ENCODE data around the gene ZFAND3.

GRCh38 chr6:37779111-37779800, 40.3 kb upstream of the ZFAND3 start:
- TF ChIP-seq CTCF (conservative IDR thresholded peaks at IDR 0.05; ENCODE audit: low read depth, low read length) (no peak), EZH2 (IDR thresholded peaks at IDR 0.05; ENCODE audit: borderline replicate concordance, low read depth, low read length, poor library complexity, severe bottlenecking) (no peak)
